Fibroblast of villous mesenchyme (primary cell): ENCODE measurements around the gene PAPPA2. TPM values are rescaled to one million over a fixed set of nuclear protein-coding genes. Genes with fewer than 3 reads are reported as not detected.

ENCODE experiments used
- DNase-seq: peaks from one replicate; pipeline ENCODE4 v3.0.0-alpha.2; 2010; ENCODE audit warnings: low read depth
- H3K4me3 ChIP-seq: 2 replicates; pipeline ENCODE4 v1.5.1; 2011; ENCODE audit warnings: low read depth, mild to moderate bottlenecking, low read length
- total RNA-seq: library from RNA; depleted of rRNA; stranded (reverse); fragments of >200 nt; gene quantifications from 2 replicates; pipeline ENCODE4 v1.2.3, GENCODE V29; 2012
- TF ChIP-seq, protein P1 (sequence below): IDR thresholded peaks from 2 replicates; pipeline ENCODE4 v1.5.1; 2012; ENCODE audit warnings: low read depth, mild to moderate bottlenecking, low read length; ENCODE audit not compliant: insufficient read depth

Gene PAPPA2
- total RNA-seq, 1 donor, result 1.3 TPM

DNA sequence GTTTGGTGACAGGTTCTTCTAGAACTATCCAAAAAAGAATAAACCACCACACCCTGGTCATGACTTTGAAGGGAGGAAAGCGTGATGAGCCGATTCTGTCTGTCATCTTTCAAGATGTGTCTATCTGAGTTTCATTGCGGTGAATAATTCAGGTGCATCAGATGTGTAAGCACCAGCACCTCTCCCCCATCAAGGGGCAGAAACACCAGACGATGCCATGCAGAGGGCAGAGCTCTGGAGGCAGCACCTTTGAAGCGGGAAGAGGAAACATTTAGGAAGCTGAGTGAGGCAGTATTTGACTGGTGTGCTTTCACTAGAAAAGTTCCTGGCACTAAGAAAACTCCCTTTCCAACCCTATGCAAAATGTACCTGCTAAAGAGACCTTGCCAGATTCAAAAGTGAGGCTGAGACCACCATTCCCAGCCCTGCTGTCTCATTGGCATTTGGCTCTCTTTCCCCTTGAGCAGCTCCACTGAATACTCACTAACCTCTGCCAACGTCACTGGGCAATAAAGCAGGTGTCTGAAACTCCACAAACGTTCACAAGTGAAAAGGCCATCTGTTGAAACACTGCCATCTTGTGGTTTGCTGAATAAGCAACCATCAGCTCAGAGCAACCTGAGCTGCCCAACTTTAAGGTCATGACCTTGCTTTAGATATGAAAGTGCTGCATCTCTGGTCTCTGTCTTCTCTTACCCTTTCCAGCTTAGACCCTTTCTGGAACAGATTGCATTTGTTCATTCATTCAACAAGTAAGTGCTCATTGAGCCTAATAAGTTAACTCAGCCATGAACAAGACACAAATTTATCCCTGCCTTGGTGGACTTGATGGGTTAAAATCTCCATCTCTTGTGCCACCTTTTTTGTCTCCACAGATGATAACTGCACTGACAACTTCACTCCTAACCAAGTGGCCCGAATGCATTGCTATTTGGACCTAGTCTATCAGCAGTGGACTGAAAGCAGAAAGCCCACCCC, 228.6 kb downstream of the PAPPA2 start:
- H3K4me3 ChIP-seq, result no peak overlapping the region
- TF ChIP-seq, protein P1, sequence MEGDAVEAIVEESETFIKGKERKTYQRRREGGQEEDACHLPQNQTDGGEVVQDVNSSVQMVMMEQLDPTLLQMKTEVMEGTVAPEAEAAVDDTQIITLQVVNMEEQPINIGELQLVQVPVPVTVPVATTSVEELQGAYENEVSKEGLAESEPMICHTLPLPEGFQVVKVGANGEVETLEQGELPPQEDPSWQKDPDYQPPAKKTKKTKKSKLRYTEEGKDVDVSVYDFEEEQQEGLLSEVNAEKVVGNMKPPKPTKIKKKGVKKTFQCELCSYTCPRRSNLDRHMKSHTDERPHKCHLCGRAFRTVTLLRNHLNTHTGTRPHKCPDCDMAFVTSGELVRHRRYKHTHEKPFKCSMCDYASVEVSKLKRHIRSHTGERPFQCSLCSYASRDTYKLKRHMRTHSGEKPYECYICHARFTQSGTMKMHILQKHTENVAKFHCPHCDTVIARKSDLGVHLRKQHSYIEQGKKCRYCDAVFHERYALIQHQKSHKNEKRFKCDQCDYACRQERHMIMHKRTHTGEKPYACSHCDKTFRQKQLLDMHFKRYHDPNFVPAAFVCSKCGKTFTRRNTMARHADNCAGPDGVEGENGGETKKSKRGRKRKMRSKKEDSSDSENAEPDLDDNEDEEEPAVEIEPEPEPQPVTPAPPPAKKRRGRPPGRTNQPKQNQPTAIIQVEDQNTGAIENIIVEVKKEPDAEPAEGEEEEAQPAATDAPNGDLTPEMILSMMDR, result peak; percentile 62
- DNase-seq, result peak; percentile 46

DNA sequence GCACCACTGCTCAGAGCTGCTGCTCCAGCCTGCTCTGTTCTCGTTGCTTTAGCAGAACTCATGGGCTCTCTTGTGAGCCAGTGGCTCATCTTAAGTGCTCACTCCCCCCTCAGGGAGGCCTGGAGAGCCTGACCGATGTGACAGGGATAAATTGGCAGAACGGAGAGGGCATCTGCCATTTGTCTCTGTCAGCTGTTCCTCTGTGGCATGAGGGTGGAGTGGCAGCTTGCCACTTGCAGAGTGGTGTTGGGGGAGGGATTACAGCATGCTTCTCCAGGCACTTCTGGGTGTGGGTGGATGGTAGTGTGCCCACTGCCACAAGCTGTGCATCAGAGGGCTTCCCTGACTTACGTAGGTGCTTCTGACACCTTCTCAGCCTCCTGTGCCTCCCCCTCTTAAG, 229.5 kb downstream of the PAPPA2 start:
- TF ChIP-seq, protein P1, result no peak
- no peak for DNase-seq
- no peak overlapping the region for H3K4me3 ChIP-seq

DNA sequence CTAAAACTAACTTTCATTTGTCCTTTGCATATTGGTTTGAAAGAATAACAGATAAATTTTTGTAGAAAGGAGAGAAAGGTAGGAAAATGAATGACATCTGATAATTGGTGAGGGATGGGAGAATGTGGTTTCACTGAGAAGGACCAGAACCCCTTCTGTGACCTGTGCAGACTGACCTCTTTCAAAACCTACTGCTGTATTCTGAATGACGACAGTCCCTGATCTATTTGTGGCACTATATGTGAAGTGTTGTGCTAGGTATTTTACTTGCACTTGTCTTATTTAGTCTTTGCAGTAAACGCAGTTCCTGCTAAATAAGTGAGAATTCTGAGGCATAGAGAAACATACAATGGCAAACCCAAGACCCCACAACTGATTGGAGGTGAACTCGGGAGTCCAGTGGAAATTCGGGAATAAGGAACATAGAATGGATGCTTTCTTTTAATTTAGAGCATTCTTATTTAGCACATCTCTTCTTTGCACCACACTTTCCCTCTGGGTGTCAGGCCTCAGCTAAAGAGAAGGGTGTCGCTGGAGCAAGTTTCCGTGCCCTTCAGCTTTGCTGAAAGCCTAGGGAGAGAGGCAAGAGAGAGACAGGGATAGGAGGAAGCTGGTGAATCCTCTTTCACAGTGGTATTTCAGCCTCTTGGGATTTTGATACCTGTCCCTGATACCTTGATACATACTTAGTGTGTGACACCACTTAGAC, 230.2 kb downstream of the PAPPA2 start:
- no peak overlapping the region for H3K4me3 ChIP-seq
- no peak for DNase-seq
- TF ChIP-seq, protein P1, result no peak

DNA sequence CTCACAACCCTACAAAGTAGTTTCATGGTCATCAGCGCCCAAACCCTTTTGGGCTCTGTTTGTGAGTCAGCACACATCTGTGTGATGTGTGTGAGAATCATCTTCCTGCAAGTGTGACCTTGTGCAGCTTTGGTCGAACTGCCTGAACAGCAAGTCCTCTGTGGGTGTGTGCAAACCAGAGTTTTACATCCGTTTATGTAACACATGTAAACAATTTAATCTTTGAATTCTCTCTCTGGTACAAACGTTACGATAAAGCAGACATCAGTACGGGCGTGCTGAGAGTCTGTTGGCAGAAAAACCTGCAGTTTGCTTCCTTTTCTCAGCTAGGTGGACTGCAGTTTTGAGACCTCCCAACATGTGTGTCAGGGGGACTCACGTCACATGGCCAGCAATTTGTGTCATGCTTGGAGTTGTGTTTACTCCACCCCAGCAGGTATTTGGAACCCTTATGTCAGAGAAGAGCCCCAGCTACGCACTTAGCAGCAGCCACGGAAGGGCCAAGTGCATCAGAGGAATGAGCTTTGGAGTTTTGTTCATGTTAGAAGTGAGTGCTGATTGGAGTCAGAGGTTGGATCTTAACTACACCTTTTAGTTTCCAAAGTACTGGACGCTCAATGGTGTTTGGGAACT, 230.8 kb downstream of the PAPPA2 start:
- TF ChIP-seq, protein P1, result no peak
- H3K4me3 ChIP-seq, result no peak overlapping the region
- peak; percentile 25 for DNase-seq

DNA sequence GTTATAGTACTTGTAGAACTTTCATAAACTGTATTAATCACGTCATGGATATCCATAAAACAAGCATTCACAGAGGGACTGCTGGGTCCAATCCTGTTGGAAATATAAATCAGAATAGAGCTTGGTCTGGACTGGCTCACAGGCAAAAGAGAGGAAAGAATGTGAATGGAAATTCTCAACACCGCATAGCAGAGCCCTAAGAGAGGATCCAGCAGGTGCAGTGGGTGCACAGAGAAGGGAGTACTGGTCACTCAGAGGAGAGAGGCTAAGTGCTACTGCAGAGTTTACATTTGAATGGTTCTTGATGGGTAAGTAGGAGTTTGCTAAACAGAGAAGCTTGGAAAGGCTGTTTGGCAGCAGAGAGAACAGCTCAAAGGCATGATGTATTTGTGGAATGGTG, 231.7 kb downstream of the PAPPA2 start:
- TF ChIP-seq, protein P1, result no peak

DNA sequence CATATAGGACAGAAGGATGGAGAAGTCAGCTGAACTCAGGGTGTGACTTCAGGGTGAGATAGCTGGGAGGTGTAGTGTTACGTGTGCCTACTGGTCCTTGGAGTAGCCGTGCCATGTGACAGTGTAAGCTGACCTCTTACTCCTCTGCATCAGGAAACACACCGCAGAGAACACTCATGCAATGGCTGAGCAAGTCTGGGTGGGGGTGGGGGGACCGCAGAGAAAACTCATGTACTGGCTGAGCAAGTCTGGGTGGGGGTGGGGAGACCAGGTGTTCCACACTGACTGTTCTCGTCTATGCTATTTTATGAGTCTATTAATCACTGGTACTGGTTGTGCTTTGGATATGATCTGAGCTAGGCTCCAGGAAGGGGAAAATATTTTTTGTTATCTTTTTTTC, 233.1 kb downstream of the PAPPA2 start:
- DNase-seq, result peak; percentile 10
- TF ChIP-seq, protein P1, result no peak

More for the DNA sequence above, 231.7 kb downstream of the PAPPA2 start:
- DNase-seq, result no peak
- H3K4me3 ChIP-seq, result no peak overlapping the region

More for the DNA sequence above, 233.1 kb downstream of the PAPPA2 start:
- H3K4me3 ChIP-seq, result no peak overlapping the region
